Measurements from ENCODE around the gene BRF1.

BRF1 gene

DNA sequence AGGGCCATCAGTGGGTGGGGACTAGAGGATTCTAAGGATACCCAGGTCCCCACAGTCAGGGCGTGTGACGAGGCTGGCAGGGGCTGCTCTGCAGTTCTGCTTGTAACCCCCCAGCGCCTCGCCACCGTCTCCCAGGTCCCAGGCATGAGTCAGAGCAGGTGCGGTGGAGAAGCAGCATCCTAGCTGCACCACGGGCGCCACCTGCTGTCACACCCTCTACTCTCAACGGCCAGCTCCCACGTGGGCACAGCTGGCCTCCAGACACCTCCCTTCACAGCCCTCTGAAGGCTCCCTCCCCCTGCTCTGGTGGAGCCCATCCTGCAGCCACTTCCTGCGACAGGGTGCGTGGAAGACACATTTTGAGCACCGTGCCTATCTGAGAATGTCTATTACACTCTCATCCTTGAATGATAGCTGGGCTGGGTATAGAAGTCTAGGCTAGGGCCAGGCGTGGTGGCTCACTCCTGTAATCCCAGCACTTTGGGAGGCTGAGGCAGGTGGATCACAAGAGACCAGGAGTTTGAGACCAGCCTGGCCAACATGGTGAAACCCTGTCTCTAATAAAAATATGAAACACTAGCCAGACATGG lies 112.8 kb downstream of the BRF1 start:
- DNase-seq, result no peak

DNA sequence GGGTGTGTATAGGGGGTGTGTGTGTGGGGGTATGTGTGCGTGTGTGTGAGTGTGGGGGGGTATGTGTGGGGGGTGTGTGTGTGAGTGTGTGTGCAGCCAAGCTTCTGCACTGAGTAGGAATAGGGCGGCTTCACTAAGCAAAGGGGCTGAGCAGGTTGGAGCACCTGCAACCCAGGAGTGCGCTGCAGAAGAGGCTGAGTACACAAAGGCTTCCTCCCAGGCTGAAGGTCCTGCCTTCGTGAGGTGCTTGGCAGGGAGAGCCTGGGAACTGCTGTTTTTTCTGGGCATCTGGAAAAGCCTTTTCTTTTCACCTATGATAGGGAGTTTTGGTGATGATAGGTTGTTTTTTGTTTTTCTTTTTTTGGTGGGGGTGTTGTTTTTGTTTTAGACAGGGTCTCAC lies 113.7 kb downstream of the BRF1 start:
- DNase-seq, result no peak

DNA sequence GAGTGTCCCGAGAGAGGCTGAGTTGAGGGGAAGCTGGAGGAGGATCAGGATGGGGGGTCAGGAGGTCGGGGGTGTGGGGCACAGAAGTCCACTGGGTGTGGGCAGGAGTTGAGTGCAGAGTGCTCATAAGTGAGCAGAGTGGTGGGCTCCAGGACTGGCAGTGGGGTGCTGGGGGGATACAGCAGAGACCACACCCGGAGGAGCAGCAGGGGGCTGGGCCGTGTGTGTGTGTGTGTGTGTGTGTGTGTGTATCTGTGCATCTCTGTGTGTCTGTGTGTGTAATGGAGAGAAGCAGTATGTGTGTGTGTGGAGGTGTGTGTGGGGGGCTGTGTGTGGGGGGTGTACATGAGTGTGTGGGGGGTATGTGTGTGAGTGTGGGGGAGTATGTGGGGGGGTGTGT lies 114.8 kb downstream of the BRF1 start:
- no peak for DNase-seq

DNA sequence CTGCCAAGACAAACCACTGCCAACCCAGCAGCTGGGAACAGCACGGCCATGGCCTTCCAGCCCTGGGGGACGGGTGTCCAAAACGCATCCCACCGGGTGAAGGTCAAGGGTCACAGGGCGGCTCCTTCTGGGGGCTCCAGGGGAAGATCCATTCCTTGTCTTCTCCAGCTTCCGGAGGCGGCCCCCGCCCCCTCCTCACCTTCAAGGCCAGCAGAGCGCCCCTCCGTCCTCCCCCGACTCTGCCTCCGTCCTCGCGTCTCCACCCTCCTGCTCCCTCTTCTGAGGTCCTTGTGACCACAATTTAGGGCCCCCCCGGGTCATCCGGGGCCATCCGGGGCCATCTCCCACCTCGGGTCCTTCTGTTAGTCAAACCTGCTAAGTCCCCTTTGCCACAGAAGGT lies 115.8 kb downstream of the BRF1 start:
- DNase-seq, result no peak

- no peak for DNase-seq
Measured at GRCh38 chr14:105184461-105184860, 116.3 kb downstream of the BRF1 start.

- DNase-seq, result no peak
Measured at GRCh38 chr14:105182296-105183020, 118.3 kb downstream of the BRF1 start.

GRCh38 chr14:105181549-105182295 lies 119.1 kb downstream of the BRF1 start:
- no peak for DNase-seq

DNA sequence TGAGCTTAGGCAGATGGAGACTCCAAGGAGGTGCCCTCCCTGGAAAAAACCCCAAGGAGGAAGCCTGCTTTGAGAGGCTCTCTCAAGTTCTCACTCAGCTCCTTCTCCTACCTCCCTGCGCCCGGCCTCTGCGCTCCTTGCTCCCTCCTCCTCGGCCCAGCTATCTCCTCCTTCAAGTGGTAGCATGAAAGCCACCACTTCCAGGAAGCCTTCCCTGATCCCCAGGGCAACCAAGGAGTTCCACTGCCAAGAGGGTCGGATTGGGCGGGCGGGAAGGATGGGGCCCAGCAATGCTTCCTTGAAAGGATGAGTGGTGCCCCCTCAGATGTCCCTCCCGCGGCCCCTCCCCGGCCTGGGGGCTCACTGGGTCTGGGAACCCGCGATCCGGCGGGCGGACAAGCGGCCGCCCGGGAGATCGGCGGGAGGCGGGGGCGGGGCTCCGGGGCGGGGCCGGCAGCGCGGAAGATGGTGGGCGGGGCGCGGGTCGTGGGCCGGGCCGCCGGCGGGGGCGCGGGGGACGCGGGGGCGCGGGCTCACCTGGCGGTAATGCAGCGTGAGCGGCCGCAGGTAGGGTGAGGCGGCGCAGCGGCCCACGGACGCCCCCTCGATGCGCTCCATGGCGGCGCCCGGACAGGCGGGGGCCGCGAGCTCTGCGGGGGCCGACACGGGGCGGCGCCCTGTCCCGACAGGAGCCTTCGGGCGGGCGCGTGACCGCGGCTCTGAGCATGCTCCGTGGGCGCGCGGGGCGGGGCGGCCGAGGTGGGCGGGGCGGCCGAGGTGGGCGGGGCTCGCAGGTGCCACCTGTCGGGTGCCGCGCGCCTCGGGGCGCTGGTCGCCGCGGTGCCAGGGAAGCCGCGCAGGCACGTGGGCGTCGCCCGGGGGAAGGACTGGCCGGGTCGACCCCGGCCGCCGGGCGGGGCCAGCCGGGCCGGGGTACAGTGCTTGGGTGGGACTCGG lies 119.9 kb downstream of the BRF1 start, which contains the start of gene NUDT14:
Gene NUDT14, minus strand, starts transcription at position 721 of the 957 bp plus-strand sequence. Its CDS starts 103 bp downstream, at position 618.
- peak; percentile 88 to 95 for DNase-seq

DNA sequence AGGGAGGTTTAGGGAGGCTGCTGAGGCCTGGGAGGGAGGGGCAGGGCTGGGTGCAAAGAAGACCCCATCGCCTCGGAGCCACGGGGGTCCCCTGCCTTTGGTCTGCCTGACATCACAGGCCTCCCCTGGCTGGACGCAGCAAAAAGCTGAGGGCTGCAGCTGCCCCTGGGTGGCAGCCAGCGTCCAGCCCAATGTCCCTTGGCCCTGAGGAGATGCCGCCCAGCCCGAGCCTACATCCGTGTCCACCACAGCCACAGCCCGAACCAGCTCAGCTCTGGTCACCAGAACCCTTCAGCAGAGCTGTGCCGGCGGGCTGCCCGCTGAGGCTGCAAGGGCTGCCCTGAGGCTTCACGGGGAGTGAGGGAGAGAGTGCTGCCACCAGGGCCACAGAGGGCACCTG lies 121.6 kb downstream of the BRF1 start:
- DNase-seq, result no peak

GRCh38 chr14:105178868-105179140 lies 122.0 kb downstream of the BRF1 start:
- DNase-seq, result no peak

DNA sequence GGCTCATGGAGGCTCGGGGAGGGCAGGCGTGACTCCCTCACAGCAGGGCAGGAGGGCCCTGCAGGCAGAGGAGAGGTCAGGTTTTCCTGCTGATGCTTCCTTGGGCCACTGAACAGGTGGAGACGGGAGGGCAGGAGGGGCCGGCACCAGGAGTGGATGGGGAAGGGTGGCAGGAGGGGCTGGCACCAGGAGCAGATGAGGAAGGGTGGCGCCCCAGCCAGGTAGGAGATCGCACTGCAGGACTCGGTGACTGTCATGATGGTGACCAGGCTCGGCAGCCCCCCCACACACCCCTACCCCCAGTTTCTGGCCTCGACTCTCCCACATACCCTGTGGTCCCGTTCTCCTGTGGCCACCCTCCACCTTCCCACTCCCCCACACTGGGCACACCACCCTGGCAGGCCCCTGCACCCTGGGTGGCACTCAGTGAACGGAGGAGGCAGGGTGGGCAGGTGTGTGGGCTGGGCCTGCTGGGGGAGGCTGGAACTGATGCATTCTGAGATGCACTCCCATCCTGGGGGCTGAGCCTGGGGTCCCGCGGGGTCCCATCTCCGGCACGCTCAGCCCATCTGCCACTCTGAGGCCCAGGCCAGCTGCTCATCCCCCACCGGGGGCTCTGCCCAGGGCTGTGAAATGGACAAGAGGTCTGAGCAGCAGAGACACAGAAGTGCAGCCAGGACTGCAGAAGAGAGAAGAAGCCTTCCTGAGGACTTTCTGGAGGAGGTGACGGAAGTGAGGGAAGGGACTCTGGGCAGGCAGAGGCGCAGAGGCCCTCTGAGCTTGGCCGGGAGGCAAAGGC lies 122.5 kb downstream of the BRF1 start:
- DNase-seq, result no peak

DNA sequence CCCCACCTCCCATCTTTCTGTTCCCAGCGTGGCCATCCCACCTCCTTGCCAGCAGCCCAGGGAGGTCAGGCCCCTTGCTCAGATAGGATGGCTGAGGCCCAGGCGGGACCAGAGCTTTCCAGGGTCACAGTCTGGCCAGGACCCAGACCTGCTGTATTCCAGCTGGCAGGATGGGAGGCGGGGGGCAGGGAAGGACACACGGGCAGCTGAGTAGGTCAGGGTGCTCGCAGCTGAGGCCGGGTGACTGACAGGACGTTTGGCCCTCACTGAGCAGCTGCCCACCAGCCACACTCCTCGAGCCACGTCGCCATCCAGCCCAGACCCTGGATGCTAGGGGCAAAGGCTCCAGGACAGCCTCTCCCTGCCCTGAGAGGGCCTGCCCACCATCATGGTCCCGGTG lies 123.7 kb downstream of the BRF1 start:
- DNase-seq, result no peak

- no peak for DNase-seq
Measured at GRCh38 chr14:105176513-105176912, 124.3 kb downstream of the BRF1 start.

DNA sequence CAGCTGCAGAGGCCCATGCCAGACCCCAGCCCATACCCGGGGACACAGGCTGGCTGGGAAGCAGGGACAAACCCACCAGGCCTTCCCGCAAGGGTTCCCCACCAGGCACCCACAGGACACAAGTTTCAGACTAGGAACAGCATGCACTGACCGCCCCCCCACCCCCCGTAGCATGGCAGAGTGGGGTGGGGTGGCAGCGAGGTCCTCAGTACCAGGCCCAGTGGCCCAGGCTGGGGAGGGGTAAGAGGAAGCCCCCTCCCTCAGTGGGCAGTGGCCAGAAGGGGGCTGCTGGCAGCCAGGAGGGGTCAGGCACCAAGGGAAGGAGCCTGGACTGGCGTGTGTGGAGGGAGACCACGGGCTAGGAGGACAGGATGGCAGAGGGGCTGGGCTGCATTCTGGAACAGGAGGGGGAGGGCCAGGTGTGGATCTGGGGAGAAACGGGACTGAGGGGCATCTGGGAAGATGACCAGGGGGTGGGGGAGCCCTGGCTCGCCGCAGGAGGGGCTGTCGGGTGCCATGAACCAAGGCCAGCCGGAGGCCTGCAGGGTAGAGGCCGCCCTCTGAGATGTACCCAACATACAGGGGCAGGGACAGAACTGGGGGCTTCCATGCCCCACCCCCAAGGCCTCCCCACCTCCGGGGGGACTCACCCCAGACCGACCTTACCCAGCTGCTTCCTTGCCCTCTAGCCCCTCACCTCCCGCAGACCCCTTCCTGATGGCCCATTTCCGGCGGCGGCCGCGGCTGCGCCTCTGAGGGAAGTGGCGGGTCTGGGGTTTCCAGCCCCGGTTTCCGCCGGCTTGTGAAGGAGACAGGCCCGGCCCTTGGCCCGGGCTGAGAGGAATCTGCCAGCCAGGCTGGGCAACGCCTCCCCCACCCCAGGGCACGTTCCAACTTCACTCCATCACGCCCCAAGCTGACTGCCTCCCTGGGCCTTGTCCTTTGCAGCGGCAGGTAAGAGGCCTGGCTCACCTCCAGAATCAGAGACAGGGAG lies 126.6 kb downstream of the BRF1 start:
- DNase-seq, result peak; percentile 39 to 62

DNA sequence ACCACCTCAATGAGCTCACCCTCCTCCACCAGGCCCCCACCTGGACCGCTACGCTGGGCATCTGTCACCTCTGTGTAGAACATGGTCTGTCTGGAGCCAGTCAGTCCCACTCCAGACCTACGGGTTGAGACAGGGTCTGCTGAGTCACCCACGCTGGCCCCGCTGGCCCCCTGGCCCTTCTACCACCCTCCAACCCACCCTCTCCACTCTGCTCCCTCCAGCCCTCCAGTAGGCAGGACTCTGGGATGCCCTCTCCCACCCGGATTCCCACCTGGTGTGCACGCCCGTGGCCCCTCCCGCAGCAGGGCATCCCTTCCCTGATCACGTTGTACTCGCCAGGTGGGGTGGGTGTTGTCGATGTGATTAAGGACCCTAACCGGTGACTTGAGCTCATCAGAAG lies 127.7 kb downstream of the BRF1 start:
- no peak for DNase-seq

DNA sequence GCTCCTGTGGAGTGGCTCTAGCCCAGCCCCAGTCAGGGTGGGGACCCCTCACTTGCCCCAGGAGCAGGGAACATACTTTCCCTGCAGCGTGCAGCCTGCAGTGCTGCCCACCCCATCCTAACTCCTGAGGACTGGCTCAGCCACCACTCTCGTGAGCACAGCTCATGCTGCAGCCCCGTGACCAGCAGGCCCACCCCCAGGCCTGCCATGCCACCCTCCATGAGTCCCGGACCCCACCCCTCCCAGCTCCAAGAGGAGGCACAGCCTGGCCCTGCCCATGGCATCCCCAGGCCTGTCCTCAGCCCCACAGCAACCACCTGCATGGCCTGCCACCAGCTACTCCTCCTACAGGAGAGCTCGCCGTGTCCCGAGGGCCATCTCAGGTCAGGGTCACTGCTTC lies 128.3 kb downstream of the BRF1 start:
- no peak for DNase-seq

- no peak for DNase-seq
Measured at GRCh38 chr14:105171004-105171673, 129.7 kb downstream of the BRF1 start.

GRCh38 chr14:105169776-105170655 lies 130.8 kb downstream of the BRF1 start:
- DNase-seq, result no peak

- DNase-seq, result peak in 1 of 2 donors; percentile 43
Measured at GRCh38 chr14:105168979-105169507, 131.8 kb downstream of the BRF1 start.

All from CD4-positive, alpha-beta T cell treated with Interferon alpha-2 for 1 hour (primary cell).